Measurements from ENCODE around the gene AUP1. TPM values are rescaled to one million over a fixed set of nuclear protein-coding genes. Genes with fewer than 3 reads are reported as not detected.

Gene AUP1
- polyA plus RNA-seq, 4 donors, result 88.8 to 136 (median 106) TPM

Other genes starting within 250 kb of the AUP1 start
- 1 to 10 TPM; 1.8 to 4.6 (median 3.1) TPM for gene SLC4A5, start 186.3 kb downstream of the AUP1 start, polyA plus RNA-seq (ENCODE audit: insufficient read length in 4 of 4)
- gene DCTN1, start 149.4 kb downstream of the AUP1 start, polyA plus RNA-seq (ENCODE audit: insufficient read length in 4 of 4), result 100 to 1,000 TPM; 134 to 178 (median 153) TPM
- gene C2orf81, start 108.1 kb downstream of the AUP1 start, polyA plus RNA-seq (ENCODE audit: insufficient read length in 4 of 4), result 1 to 10 TPM; 5.6 to 8.7 (median 8.2) TPM
- gene WDR54, start 108.0 kb downstream of the AUP1 start, polyA plus RNA-seq (ENCODE audit: insufficient read length in 4 of 4), result 10 to 100 TPM; 38.4 to 46.7 (median 40.8) TPM
- 10 to 100 TPM; 53.7 to 94.5 (median 76.7) TPM for gene RTKN, start 87.8 kb downstream of the AUP1 start, polyA plus RNA-seq (ENCODE audit: insufficient read length in 4 of 4)
- 10 to 100 TPM; 25.2 to 40.9 (median 25.9) TPM for gene INO80B, start 74.6 kb downstream of the AUP1 start, polyA plus RNA-seq (ENCODE audit: insufficient read length in 4 of 4)
- gene WBP1, start 71.3 kb downstream of the AUP1 start, polyA plus RNA-seq (ENCODE audit: insufficient read length in 4 of 4), result 100 to 1,000 TPM in 3 of 4 donors, 10 to 100 TPM in 1; 99.5 to 129 (median 123) TPM
- 10 to 100 TPM; 47.2 to 60.8 (median 52.2) TPM for gene MOGS, start 64.3 kb downstream of the AUP1 start, polyA plus RNA-seq (ENCODE audit: insufficient read length in 4 of 4)
- 10 to 100 TPM; 40.6 to 86.2 (median 54.7) TPM for gene MRPL53, start 57.0 kb downstream of the AUP1 start, polyA plus RNA-seq (ENCODE audit: insufficient read length in 4 of 4)
- 10 to 100 TPM in 3 of 4 donors, 1 to 10 TPM in 1; 8.5 to 19.7 (median 13.4) TPM for gene CCDC142, start 46.7 kb downstream of the AUP1 start, polyA plus RNA-seq (ENCODE audit: insufficient read length in 4 of 4)
- 10 to 100 TPM; 24.1 to 43.7 (median 33.2) TPM for gene TTC31, start 46.6 kb downstream of the AUP1 start, polyA plus RNA-seq (ENCODE audit: insufficient read length in 4 of 4)
- gene LBX2, start 30.1 kb downstream of the AUP1 start, polyA plus RNA-seq (ENCODE audit: insufficient read length in 4 of 4), result 1 to 10 TPM; 2.2 to 7.0 (median 3.2) TPM
- gene PCGF1, start 22.0 kb downstream of the AUP1 start, polyA plus RNA-seq (ENCODE audit: insufficient read length in 4 of 4), result 10 to 100 TPM; 26.4 to 33.3 (median 28.9) TPM
- under 1 TPM in 2 of 4 donors, not detected in 2; 0.13 to 0.14 TPM for gene TLX2, start 15.3 kb downstream of the AUP1 start, polyA plus RNA-seq (ENCODE audit: insufficient read length in 4 of 4)
- under 1 TPM; 0.32 to 0.63 (median 0.41) TPM for gene DQX1, start 3.5 kb downstream of the AUP1 start, polyA plus RNA-seq (ENCODE audit: insufficient read length in 4 of 4)
- gene HTRA2, start 227 bp upstream of the AUP1 start, polyA plus RNA-seq (ENCODE audit: insufficient read length in 4 of 4), result 10 to 100 TPM; 33.6 to 36.9 (median 35.0) TPM
- 10 to 100 TPM in 3 of 4 donors, 1 to 10 TPM in 1; 9.7 to 12.4 (median 10.7) TPM for gene LOXL3, start 24.2 kb upstream of the AUP1 start, polyA plus RNA-seq (ENCODE audit: insufficient read length in 4 of 4)
- 10 to 100 TPM in 2 of 4 donors, 1 to 10 TPM in 2; 8.3 to 11.1 (median 10.2) TPM for gene DOK1, start 25.0 kb upstream of the AUP1 start, polyA plus RNA-seq (ENCODE audit: insufficient read length in 4 of 4)
- gene M1AP, start 118.6 kb upstream of the AUP1 start, polyA plus RNA-seq (ENCODE audit: insufficient read length in 4 of 4), result 1 to 10 TPM in 2 of 4 donors, under 1 TPM in 2; 0.43 to 1.5 (median 0.98) TPM
- gene SEMA4F, start 124.5 kb upstream of the AUP1 start, polyA plus RNA-seq (ENCODE audit: insufficient read length in 4 of 4), result 1 to 10 TPM; 6.6 to 8.5 (median 7.6) TPM